Testis (tissue), 3 donors: ENCODE results near the gene UTP3. TPM values are rescaled to one million over a fixed set of nuclear protein-coding genes. Genes with fewer than 3 reads are reported as not detected.

Experiments
- DNase-seq: peaks from one replicate; pipeline ENCODE4 v3.0.0-alpha.2; 2019
- H3K27ac ChIP-seq, 2 donors: fragments of 200-600 bp; sonication (generic); one replicate each; pipeline ENCODE4 v1.5.1; 2019
- H3K27me3 ChIP-seq: fragments of 200-600 bp; sonication (generic); one replicate; pipeline ENCODE4 v1.5.1; 2019
- H3K36me3 ChIP-seq: fragments of 200-600 bp; sonication (generic); one replicate; pipeline ENCODE4 v1.5.1; 2017; ENCODE audit warnings: low read depth; ENCODE audit errors: missing control alignments
- H3K4me1 ChIP-seq: fragments of 200-600 bp; sonication (generic); one replicate; pipeline ENCODE4 v1.5.1; 2019
- H3K4me3 ChIP-seq, 2 donors: fragments of 200-600 bp; sonication (generic); one replicate each; pipeline ENCODE4 v1.5.1; 2017 to 2019
- H3K9me3 ChIP-seq: fragments of 200-600 bp; sonication (generic); one replicate; pipeline ENCODE4 v1.5.1; 2017
- CTCF ChIP-seq, 3 experiments: fragments of 450-650 bp in 2 of 3; fragments of 200-600 bp in 1 of 3; sonication (generic) in 1 of 3; IDR thresholded peaks; one replicate each; pipeline ENCODE4 v1.5.1; 2016 to 2019; ENCODE audit warnings: antibody characterized with exemption in 3 of 3, mild to moderate bottlenecking in 2 of 3, moderate library complexity in 1 of 3
- POLR2A ChIP-seq: fragments of 450-650 bp; IDR thresholded peaks from one replicate; pipeline ENCODE4 v1.6.1; 2017; ENCODE audit warnings: antibody characterized with exemption, mild to moderate bottlenecking, moderate library complexity
- WGBS, 2 donors: methylation state at CpG; one replicate each; pipeline ENCODE4 v1.1.5; 2018; 5-methylcytosine and 5-hydroxymethylcytosine counted together
- intact Hi-C: fragments of 100-400 bp; cut with DNase I; formaldehyde crosslinking; loops from one replicate; pipeline ENCODE4 v1.15.1; 2023; ENCODE audit warnings: low total_unique reads
- polyA plus RNA-seq: library from polyadenylated mRNA; stranded (reverse); fragments of 350-450 nt; fragmentation: Illumina TruSeq; extraction: RNeasy Lipid Tissue Mini Kit (QIAGEN cat#74804); gene quantifications from one replicate; pipeline ENCODE4 v1.2.3, GENCODE V29; 2014; ENCODE audit warnings: low read depth, low replicate concordance; ENCODE audit not compliant: insufficient read depth
- total RNA-seq, 2 donors: library from RNA; depleted of rRNA; stranded (reverse); fragments of >200 nt; gene quantifications; one replicate each; pipeline ENCODE4 v1.2.3, GENCODE V29; 2016

The UTP3 gene
- total and polyA plus RNA-seq, 3 donors from 2014 or later: 18.5 to 26.0 (median 25.4) TPM

- no peak overlapping the region for H3K4me3 ChIP-seq
- no peaks in the 10 kb centered on the region for H3K27me3 ChIP-seq
- H3K27ac ChIP-seq: no peak overlapping the region
- TF ChIP-seq POLR2A (no peak), CTCF (IDR thresholded peaks at IDR 0.05) (no peak)
- H3K9me3 ChIP-seq: no peaks in the 10 kb centered on the region
- H3K4me1 ChIP-seq: peaks cover 1% of the 10 kb centered on the region
- intact Hi-C loops: no loop called here
- DNase-seq: no peak
- 65 to 68% methylated on average over 3 of the region's 3 CpGs for WGBS, 2 donors
- H3K36me3 ChIP-seq: no peaks in the 10 kb centered on the region
Measured at GRCh38 chr4:70711599-70711998, 23.3 kb downstream of the UTP3 start.

GRCh38 chr4:70712150-70712549 lies 23.8 kb downstream of the UTP3 start:
- Histone ChIP-seq H3K36me3 (no peaks in the 10 kb centered on the region), H3K9me3 (no peaks in the 10 kb centered on the region), H3K4me3 (no peak overlapping the region), H3K4me1 (no peaks in the 10 kb centered on the region), H3K27ac (no peak overlapping the region), H3K27me3 (no peaks in the 10 kb centered on the region)
- WGBS, 2 donors: 73 to 74% methylated on average over 3 of the region's 3 CpGs
- intact Hi-C loops: no loop called here
- no peak for DNase-seq
- TF ChIP-seq POLR2A (no peak), CTCF (IDR thresholded peaks at IDR 0.05) (no peak)

GRCh38 chr4:70712604-70713452 lies 24.5 kb downstream of the UTP3 start:
- Histone ChIP-seq H3K4me1 (no peaks in the 10 kb centered on the region), H3K36me3 (no peaks in the 10 kb centered on the region), H3K4me3 (no peak overlapping the region), H3K27me3 (no peaks in the 10 kb centered on the region), H3K9me3 (no peaks in the 10 kb centered on the region), H3K27ac (no peak overlapping the region)
- WGBS, 2 donors: 86 to 92% methylated on average over 7 of the region's 7 CpGs
- no peak for DNase-seq
- TF ChIP-seq POLR2A: no peak
- no peak for TF ChIP-seq CTCF (IDR thresholded peaks at IDR 0.05)
- intact Hi-C loops: no loop called here

- DNase-seq: no peak
- no peak overlapping the region for H3K27ac ChIP-seq
- intact Hi-C loops: no loop called here
- H3K36me3 ChIP-seq: no peaks in the 10 kb centered on the region
- no peaks in the 10 kb centered on the region for H3K9me3 ChIP-seq
- 64 to 71% methylated on average over 7 of the region's 7 CpGs for WGBS, 2 donors
- H3K27me3 ChIP-seq: no peaks in the 10 kb centered on the region
- H3K4me1 ChIP-seq: no peaks in the 10 kb centered on the region
- no peak overlapping the region for H3K4me3 ChIP-seq
- no peak for TF ChIP-seq POLR2A
- TF ChIP-seq CTCF (IDR thresholded peaks at IDR 0.05): no peak
Measured at GRCh38 chr4:70713453-70714078, 25.2 kb downstream of the UTP3 start.
